ENCODE data around the gene INHBC.
"Not testable (repeated sequence)": the region's sequence is repeated elsewhere in the genome, so short reads cannot be mapped to it uniquely, and the experiment has no call there.

Gene INHBC

GRCh38 chr12:57429473-57430111, 5.0 kb upstream of the INHBC start:
- DNase-seq (ENCODE audit: low read depth), result no peak

GRCh38 chr12:57430112-57430930, 4.3 kb upstream of the INHBC start:
- peak; percentile 12 for DNase-seq (ENCODE audit: low read depth)

- peak; percentile 92 for DNase-seq (ENCODE audit: low read depth)
These were observed 3.5 kb upstream of the INHBC start, which contains the start of gene R3HDM2 for GRCh38 chr12:57430931-57431566. Gene R3HDM2 (minus strand): TSS chr12:57431043. CDS start chr12:57310428, 120,615 bp downstream.

DNA sequence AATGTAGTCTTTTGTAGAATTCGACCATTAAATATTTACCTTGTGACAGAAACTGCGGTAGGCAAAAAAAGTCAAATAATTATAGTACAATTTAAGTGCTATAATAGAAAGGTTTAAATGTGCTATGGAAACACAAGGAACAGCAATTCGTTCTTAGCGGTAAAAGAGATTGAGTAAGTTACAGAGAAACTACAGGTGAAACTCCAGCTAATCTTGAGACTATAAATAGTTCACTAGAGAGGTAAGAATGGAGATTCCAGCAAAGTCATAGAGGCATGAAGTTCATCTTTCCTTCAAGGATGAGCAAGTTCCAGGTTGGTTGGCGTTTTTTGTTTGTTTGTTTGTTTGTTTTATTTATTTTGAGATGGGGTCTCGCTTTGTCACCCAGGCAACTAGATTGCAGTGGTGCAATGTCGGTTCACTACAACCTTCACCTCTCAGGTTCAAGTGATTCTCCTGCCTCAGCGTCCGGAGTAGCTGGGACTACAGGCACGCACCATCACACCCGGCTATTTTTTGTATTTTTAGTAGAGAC, 2.9 kb upstream of the INHBC start:
- DNase-seq (ENCODE audit: low read depth), result no peak

GRCh38 chr12:57433370-57433769, 1.2 kb upstream of the INHBC start:
- DNase-seq (ENCODE audit: low read depth), result no peak

- no peak for DNase-seq (ENCODE audit: low read depth)
These were observed 709 bp downstream of the INHBC start for GRCh38 chr12:57435293-57435692.

GRCh38 chr12:57438400-57438799, 3.8 kb downstream of the INHBC start:
- no peak for DNase-seq (ENCODE audit: low read depth)

DNA sequence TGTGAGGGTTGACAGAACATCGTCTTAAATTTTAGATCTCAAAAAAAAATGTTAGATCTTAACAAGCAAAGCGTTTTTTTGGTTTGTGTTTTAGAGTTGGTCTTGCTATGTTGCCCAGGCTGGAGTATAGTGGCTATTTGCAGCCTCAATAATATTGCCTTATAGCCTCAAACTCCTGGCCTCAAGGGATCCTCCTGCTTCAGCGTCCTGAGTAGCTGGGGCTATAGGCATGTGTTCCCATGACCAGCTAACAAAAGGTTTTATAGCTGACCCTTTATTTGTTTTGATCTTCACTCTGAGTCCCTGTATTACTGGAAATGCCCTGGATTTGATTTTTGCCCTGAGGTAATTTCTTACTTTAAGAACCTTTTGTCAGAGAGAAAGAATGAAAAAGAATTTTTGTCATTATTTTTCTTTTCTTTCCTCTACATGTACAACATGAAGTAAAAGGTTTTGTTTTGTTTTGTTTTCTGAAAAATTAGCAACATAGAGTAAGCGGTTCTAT, 5.2 kb downstream of the INHBC start:
- DNase-seq (ENCODE audit: low read depth), result no peak

- DNase-seq (ENCODE audit: low read depth), result not testable (repeated sequence)
These were observed 6.8 kb downstream of the INHBC start for GRCh38 chr12:57441393-57441792.

DNA sequence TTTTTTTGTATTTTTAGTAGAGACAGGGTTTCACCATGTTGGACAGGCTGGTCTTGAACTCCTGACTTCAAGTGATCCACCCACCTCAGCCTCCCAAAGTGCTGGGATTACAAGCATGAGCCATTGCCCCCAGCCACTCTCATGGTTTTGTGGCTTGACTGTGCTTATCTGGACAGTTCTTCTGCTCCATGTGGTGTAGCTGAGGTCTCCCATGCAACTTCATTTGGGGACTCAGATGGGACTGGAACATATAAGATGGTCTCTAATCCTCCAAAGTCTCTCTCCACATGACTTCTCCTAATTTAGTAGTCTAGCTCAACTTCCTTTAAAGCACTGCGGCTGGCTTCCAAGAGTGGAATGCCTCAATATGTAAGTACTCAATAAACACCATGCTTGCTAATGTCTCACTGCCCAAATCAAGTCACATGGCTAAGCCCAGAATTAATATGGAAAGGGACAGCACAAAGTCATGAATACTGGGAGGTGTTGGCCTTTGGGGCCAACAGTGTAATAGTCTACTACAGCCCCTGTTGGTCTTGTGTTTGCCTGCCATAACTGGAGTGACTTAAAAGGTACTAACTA, 7.4 kb downstream of the INHBC start:
- DNase-seq (ENCODE audit: low read depth), result no peak

GRCh38 chr12:57444337-57444736, 9.8 kb downstream of the INHBC start:
- not testable (repeated sequence) for DNase-seq (ENCODE audit: low read depth)

- no peak for DNase-seq (ENCODE audit: low read depth)
These were observed 10.2 kb downstream of the INHBC start for GRCh38 chr12:57444744-57445143.

DNA sequence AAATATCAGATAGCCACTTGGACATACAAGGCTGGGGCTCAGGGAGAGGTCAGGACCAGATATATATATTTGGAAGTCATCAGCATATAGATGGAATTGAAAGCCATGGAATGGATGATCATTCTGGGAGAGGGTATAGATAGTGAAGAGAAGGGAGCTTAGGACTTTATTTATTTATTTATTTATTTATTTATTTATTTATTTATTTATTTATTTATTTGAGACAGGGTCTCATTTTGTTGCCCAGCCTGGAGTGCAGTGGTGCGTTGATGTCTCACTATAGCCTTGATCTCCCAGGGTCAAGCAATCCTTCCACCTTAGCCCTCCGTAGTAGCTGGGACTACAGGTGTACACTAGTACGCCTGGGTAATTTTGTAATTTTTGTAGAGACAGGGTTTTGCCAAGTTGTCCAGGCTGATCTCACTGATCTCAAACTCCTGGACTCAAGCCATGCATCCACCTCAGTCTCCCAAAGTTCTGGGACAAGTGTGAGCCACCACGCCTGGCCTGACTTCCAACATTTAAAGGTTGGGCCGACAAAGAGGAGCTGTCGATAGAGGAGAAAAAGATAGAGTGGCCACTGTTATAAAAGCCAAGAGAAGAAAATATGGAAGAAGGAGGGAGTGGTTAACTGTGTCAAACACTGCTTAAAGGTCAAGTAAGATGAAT, 11.8 kb downstream of the INHBC start:
- DNase-seq (ENCODE audit: low read depth), result no peak

- no peak for DNase-seq (ENCODE audit: low read depth)
These were observed 14.1 kb downstream of the INHBC start for GRCh38 chr12:57448669-57449068.

GRCh38 chr12:57449375-57449774, 14.8 kb downstream of the INHBC start:
- DNase-seq (ENCODE audit: low read depth), result no peak

GRCh38 chr12:57450057-57450456, 15.5 kb downstream of the INHBC start:
- no peak for DNase-seq (ENCODE audit: low read depth)

DNA sequence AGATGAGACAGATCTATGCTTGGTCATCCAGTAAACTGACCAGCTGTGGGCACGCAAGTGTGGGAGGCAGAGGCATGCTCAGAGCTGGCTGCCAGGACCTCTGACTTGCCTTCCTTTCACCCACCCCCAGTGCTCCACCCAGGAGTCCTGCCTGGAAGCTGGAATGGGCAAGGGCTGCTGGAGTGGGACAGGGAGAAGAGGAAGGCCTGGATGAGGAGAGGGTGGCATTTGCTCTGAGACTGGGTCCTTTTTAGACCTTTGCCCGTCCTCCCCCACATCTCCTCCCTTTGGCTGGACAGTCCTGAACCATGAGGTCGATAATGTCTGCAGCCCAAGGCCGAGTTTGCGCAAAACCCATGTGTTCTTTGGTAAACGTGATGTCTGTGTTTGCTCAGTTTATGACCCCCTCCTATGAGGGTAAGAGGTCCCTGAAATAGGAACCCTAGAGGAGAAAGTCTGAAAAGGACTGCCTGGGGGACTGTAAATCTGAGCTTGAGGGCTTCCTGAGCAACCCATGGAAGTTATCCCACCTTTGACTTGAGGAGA, 16.7 kb downstream of the INHBC start:
- DNase-seq (ENCODE audit: low read depth), result no peak

DNA sequence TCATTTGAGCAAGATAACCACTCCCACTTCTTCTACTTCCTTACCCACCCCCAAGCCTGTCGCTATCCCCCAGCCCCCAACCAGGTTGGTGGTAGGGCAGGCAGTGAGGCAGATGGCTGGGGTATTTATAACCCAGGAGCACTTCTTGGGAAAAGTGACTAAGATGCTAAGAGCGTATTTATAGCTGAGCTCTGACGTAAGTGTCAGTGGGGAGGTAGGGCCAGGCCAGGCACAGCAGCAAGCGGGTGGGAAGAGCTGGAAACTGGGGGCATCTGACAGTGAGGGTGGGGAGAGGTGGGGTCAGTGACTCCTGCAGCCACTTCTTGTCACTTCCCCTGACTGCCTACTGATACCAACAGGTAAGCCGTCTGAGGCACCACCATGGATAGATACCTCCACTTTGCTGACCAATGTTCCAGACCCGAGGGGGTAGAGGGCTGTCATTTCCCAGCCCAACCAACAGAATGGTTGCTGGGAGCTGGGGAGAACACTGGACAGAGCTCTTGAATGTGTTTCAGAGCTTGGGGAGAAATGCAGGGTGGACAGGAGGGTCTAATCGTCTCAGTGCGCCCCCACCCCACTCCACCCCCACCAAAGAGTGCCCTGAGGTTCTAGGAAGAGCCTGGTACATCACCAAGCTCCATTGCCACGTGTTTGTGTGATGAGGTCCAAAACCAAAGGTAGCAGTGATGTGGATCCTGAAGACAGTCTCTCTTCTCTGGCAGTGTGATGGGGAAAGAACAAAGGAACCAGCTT, 17.8 kb downstream of the INHBC start:
- DNase-seq (ENCODE audit: low read depth), result no peak

DNA sequence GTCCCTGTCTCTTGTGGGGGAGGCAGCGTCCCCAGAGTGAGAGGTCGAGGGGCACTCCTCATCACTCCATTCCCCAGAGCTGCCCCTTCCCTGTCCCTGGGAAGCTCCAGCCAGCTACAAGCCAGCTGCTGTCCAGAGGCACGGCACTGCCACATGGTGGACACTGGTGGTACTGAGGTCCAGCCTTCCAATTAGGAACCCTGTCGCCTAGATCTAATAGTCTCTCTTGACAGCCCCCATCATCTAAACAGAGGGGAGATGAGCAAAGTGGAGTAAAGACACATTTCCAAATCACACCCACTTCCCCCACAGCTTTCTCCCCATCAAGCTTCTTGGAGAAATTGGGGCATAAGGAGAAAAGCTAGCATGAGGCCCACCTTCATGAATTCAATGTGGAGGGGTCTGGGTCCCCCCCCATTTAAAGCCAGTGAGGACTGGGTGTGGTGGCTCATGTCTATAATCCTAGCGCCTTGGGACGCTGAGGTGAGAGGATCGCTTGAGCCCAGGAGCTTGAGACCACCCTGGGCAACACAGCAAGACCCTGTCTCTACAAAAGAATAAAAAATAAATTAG, 18.4 kb downstream of the INHBC start:
- DNase-seq (ENCODE audit: low read depth), result no peak

- no peak for DNase-seq (ENCODE audit: low read depth)
These were observed 19.6 kb downstream of the INHBC start for GRCh38 chr12:57454213-57454565.

Data from stimulated activated CD8-positive, alpha-beta memory T cell treated with anti-CD3 and anti-CD28 coated beads, Interleukin-12 subunit alpha, Interleukin-12 subunit beta, amount 100 ng/mL, for 1 hour (primary cell).